PC-3 (cell line): Measurements from ENCODE around the gene WDR89. TPM values are rescaled to one million over a fixed set of nuclear protein-coding genes. Genes with fewer than 3 reads are reported as not detected.
A peak's percentile ranks its signal among the peaks of the same experiment; 100 is the strongest.

Experiments used
- ATAC-seq: fragments of 200-7000 bp; cut with Tn5 transposase; 2 replicates; pipeline ENCODE4 v1.9.1; 2020; ENCODE audit warnings: mild to moderate bottlenecking, moderate library complexity
- BruUV-seq: library from RNA; stranded (reverse); fragments of 400-500 nt; replicated peaks from 2 replicates; lab custom pipeline; 2021; lab: Mats Ljungman, UMichigan
- CTCF ChIA-PET: fragments of 300-600 bp; sonication (Branson Sonifier 250); formaldehyde crosslinking; loops from one replicate; lab custom pipeline; 2022; ENCODE audit warnings: antibody characterized with exemption; lab: Charles Lee
- POLR2A ChIA-PET: fragments of 300-600 bp; sonication (Branson Sonifier 250); formaldehyde crosslinking; loops from one replicate; lab custom pipeline; 2022; ENCODE audit warnings: antibody characterized with exemption; ENCODE audit not compliant: unreplicated experiment; lab: Charles Lee
- DNase-seq: peaks from one replicate; pipeline ENCODE4 v3.0.0-alpha.2; 2015
- H2AFZ ChIP-seq: fragments of 300-600 bp; sonication (generic); 2 replicates; pipeline ENCODE4 v1.6.0; 2016; ENCODE audit warnings: antibody characterized with exemption, low read length
- H3F3A ChIP-seq: fragments of 300-600 bp; sonication (generic); one replicate; pipeline ENCODE4 v1.6.0; 2017; ENCODE audit warnings: antibody characterized with exemption, low read length, control low read depth, mild to moderate bottlenecking; ENCODE audit not compliant: unreplicated experiment
- H3K27ac ChIP-seq: fragments of 300-600 bp; sonication (generic); 2 replicates; pipeline ENCODE4 v1.5.1; 2016; ENCODE audit warnings: mild to moderate bottlenecking, low read length
- H3K27me3 ChIP-seq: fragments of 300-600 bp; sonication (generic); 2 replicates; pipeline ENCODE4 v1.6.1; 2016; ENCODE audit warnings: low read length, mixed read lengths
- H3K36me3 ChIP-seq: fragments of 300-600 bp; sonication (generic); 2 replicates; pipeline ENCODE4 v1.6.1; 2016; ENCODE audit warnings: low read depth, mixed run types, low read length, mixed read lengths
- H3K4me1 ChIP-seq: fragments of 300-600 bp; sonication (generic); 2 replicates; pipeline ENCODE4 v1.5.1; 2016; ENCODE audit warnings: low read length; ENCODE audit not compliant: insufficient read depth
- H3K4me2 ChIP-seq: fragments of 300-600 bp; sonication (generic); 2 replicates; pipeline ENCODE4 v1.6.0; 2016; ENCODE audit warnings: low read length
- H3K4me3 ChIP-seq: fragments of 300-600 bp; sonication (generic); 2 replicates; pipeline ENCODE4 v1.5.1; 2016; ENCODE audit warnings: mild to moderate bottlenecking, low read length, mixed read lengths
- H3K79me2 ChIP-seq: fragments of 300-600 bp; sonication (generic); 2 replicates; pipeline ENCODE4 v1.6.1; 2017; ENCODE audit warnings: low read length, mixed read lengths
- H3K9ac ChIP-seq: fragments of 300-600 bp; sonication (generic); 2 replicates; pipeline ENCODE4 v1.6.0; 2016; ENCODE audit warnings: mild to moderate bottlenecking, low read length
- H3K9me2 ChIP-seq: fragments of 300-600 bp; sonication (generic); replicated peaks from 2 replicates; pipeline ENCODE4 v1.6.1; 2016; ENCODE audit warnings: mixed run types, low read length, mixed read lengths
- H3K9me3 ChIP-seq: fragments of 300-600 bp; sonication (generic); 2 replicates; pipeline ENCODE4 v1.6.1; 2016; ENCODE audit warnings: low read length, mixed read lengths
- H4K20me1 ChIP-seq: fragments of 300-600 bp; sonication (generic); 2 replicates; pipeline ENCODE4 v1.6.1; 2016; ENCODE audit warnings: low read length, mixed read lengths
- CTCF ChIP-seq: fragments of 300-600 bp; sonication (generic); conservative IDR thresholded peaks from 2 replicates; pipeline ENCODE4 v1.5.1; 2017; ENCODE audit warnings: antibody characterized with exemption, low read depth, mild to moderate bottlenecking, low read length
- EZH2 ChIP-seq: fragments of 300-600 bp; sonication (generic); IDR thresholded peaks from one replicate; pipeline ENCODE4 v1.6.1; 2017; ENCODE audit warnings: antibody characterized with exemption, mild to moderate bottlenecking, low read length; ENCODE audit not compliant: unreplicated experiment
- EZH2phosphoT487 ChIP-seq: fragments of 300-600 bp; sonication (generic); IDR thresholded peaks from 2 replicates; pipeline ENCODE4 v1.6.1; 2018; ENCODE audit warnings: mild to moderate bottlenecking, antibody characterized with exemption, low read length, borderline replicate concordance
- intact Hi-C: fragments of 100-400 bp; cut with micrococcal nuclease; formaldehyde crosslinking; loops from 2 replicates; pipeline ENCODE4 v1.9.0; 2023
- total RNA-seq: library from RNA; depleted of rRNA; stranded (reverse); fragments of >200 nt; gene quantifications from 2 replicates; pipeline ENCODE4 v1.2.3, GENCODE V29; 2014

The WDR89 gene
- total RNA-seq, 1 experiment from 2014 or later, result 19.0 TPM

- no peaks in the 10 kb centered on the region for H3K79me2 ChIP-seq
- no peaks in the 10 kb centered on the region for H3K9me3 ChIP-seq
- H3K9me2 ChIP-seq, result no peaks in the 10 kb centered on the region
- ChIA-PET CTCF (no interaction called here), POLR2A (interaction anchor here (0.6 kb wide), 1 partner anchor 1991 kb away, joined by 4 read pairs; no protein-coding TSS in a partner anchor)
- no peak overlapping the region for H3K27ac ChIP-seq
- no peaks in the 10 kb centered on the region for H3F3A ChIP-seq
- H2AFZ ChIP-seq, result no peak overlapping the region
- peaks cover 9% of the 10 kb centered on the region; the same call in 1 of the 2 replicates for H3K4me1 ChIP-seq
- H3K27me3 ChIP-seq, result no peaks in the 10 kb centered on the region
- ATAC-seq (peak; percentile 45), DNase-seq (peak; percentile 73)
- intact Hi-C loops, result no loop called here
- H3K4me2 ChIP-seq, result no peak overlapping the region
- BruUV-seq, result no TSS peak
- no peak overlapping the region for H3K4me3 ChIP-seq
- H3K9ac ChIP-seq, result no peak overlapping the region
- H4K20me1 ChIP-seq, result no peaks in the 10 kb centered on the region
- TF ChIP-seq EZH2phosphoT487, result no peak
- TF ChIP-seq EZH2, result no peak
- TF ChIP-seq CTCF, result no peak
- H3K36me3 ChIP-seq, result no peaks in the 10 kb centered on the region
These were observed 45.3 kb upstream of the WDR89 start for GRCh38 chr14:63686926-63687325.

- ChIA-PET CTCF (no interaction called here), POLR2A (no interaction called here)
- H3K27ac ChIP-seq, result no peak overlapping the region
- no peak overlapping the region for H3K4me2 ChIP-seq
- H3K36me3 ChIP-seq, result no peaks in the 10 kb centered on the region
- no peaks in the 10 kb centered on the region for H3K27me3 ChIP-seq
- TF ChIP-seq EZH2, result no peak
- no peak for TF ChIP-seq EZH2phosphoT487
- no peak for TF ChIP-seq CTCF
- H3K9me2 ChIP-seq, result no peaks in the 10 kb centered on the region
- intact Hi-C loops, result no loop called here
- BruUV-seq, result no TSS peak
- ATAC-seq, result no peak
- no peak overlapping the region for H3K4me3 ChIP-seq
- H3K4me1 ChIP-seq, result peaks cover 9% of the 10 kb centered on the region; the same call in 1 of the 2 replicates
- H3K9ac ChIP-seq, result no peak overlapping the region
- no peak for DNase-seq
- no peaks in the 10 kb centered on the region for H3K9me3 ChIP-seq
- no peaks in the 10 kb centered on the region for H3F3A ChIP-seq
- H2AFZ ChIP-seq, result no peak overlapping the region
- H3K79me2 ChIP-seq, result no peaks in the 10 kb centered on the region
- no peaks in the 10 kb centered on the region for H4K20me1 ChIP-seq
These were observed 43.7 kb upstream of the WDR89 start for GRCh38 chr14:63685401-63685800.
